Activated CD4-positive, alpha-beta T cell treated with anti-CD3 and anti-CD28 coated beads, Interleukin-2, amount 10 ng/mL, durations not matched to agents 24 days and 14 days (primary cell): ENCODE results near the gene IL12RB1. TPM values are rescaled to one million over a fixed set of nuclear protein-coding genes. Genes with fewer than 3 reads are reported as not detected.
"Not testable (repeated sequence)": the region's sequence is repeated elsewhere in the genome, so short reads cannot be mapped to it uniquely, and the experiment has no call there.

Experiments used
- DNase-seq: peaks from one replicate; pipeline ENCODE4 v3.0.0; 2022
- H3K27ac Mint-ChIP-seq: one replicate; pipeline ENCODE4 v1.8.0; 2022; ENCODE audit warnings: mild to moderate bottlenecking, mixed read lengths
- H3K27me3 Mint-ChIP-seq: one replicate; pipeline ENCODE4 v1.8.0; 2022; ENCODE audit warnings: mixed read lengths
- H3K36me3 Mint-ChIP-seq: one replicate; pipeline ENCODE4 v1.8.0; 2022; ENCODE audit warnings: low read depth, mild to moderate bottlenecking, mixed read lengths
- H3K4me1 Mint-ChIP-seq: one replicate; pipeline ENCODE4 v1.8.0; 2021; ENCODE audit warnings: mixed read lengths
- H3K4me3 Mint-ChIP-seq: one replicate; pipeline ENCODE4 v1.8.0; 2022; ENCODE audit warnings: mild to moderate bottlenecking, moderate library complexity, mixed read lengths
- H3K9me3 Mint-ChIP-seq: one replicate; pipeline ENCODE4 v1.8.0; 2021; ENCODE audit warnings: mixed read lengths
- intact Hi-C: fragments of 100-400 bp; cut with micrococcal nuclease; formaldehyde crosslinking; loops from one replicate; pipeline ENCODE4 v1.15.1; 2023
- total RNA-seq: library from RNA; stranded (reverse); gene quantifications from 2 replicates; pipeline ENCODE4 v1.2.3, GENCODE V29; 2022

IL12RB1 gene
- total RNA-seq, 1 donor from 2014 or later = 38.8 TPM

GRCh38 chr19:18090545-18091216, 3.9 kb upstream of the IL12RB1 start:
- H3K36me3 Mint-ChIP-seq = peaks cover 3% of the 10 kb centered on the region
- peak overlapping the region; percentile 61 for H3K4me3 Mint-ChIP-seq
- H3K27ac Mint-ChIP-seq = peak overlapping the region; percentile 91
- intact Hi-C loops = loop anchor here (2.0 to 5.0 kb wide), 2 partner anchors 43 to 62 kb away; partner anchors contain the start of gene PIK3R2
- no peak for DNase-seq
- H3K9me3 Mint-ChIP-seq = no peaks in the 10 kb centered on the region
- H3K27me3 Mint-ChIP-seq = no peaks in the 10 kb centered on the region
- H3K4me1 Mint-ChIP-seq = peaks cover 49% of the 10 kb centered on the region

- H3K27ac Mint-ChIP-seq = peak overlapping the region; percentile 91
- no peaks in the 10 kb centered on the region for H3K27me3 Mint-ChIP-seq
- H3K36me3 Mint-ChIP-seq = peaks cover 3% of the 10 kb centered on the region
- DNase-seq = no peak
- H3K4me1 Mint-ChIP-seq = peaks cover 52% of the 10 kb centered on the region
- H3K4me3 Mint-ChIP-seq = peak overlapping the region; percentile 73
- no peaks in the 10 kb centered on the region for H3K9me3 Mint-ChIP-seq
- intact Hi-C loops = loop anchor here (2.0 to 5.0 kb wide), 5 partner anchors 42 to 242 kb away; partner anchors contain the start of genes JAK3 and PIK3R2
Measured at GRCh38 chr19:18089726-18090125, 3.0 kb upstream of the IL12RB1 start.

- Mint-ChIP-seq H3K4me3 (peak overlapping the region; percentile 73), H3K27ac (peak overlapping the region; percentile 91), H3K4me1 (peaks cover 58% of the 10 kb centered on the region)
- intact Hi-C loops = loop anchor here (5.0 kb wide), 3 partner anchors 67 to 242 kb away; partner anchors contain the start of gene JAK3
- DNase-seq = peak; percentile 84
- not testable (repeated sequence) for H3K27me3 Mint-ChIP-seq, H3K36me3 Mint-ChIP-seq, H3K9me3 Mint-ChIP-seq
Measured at GRCh38 chr19:18089096-18089541, 2.4 kb upstream of the IL12RB1 start.

- H3K9me3 Mint-ChIP-seq = peaks cover 13% of the 10 kb centered on the region
- DNase-seq = peak; percentile 57
- H3K27me3 Mint-ChIP-seq = no peaks in the 10 kb centered on the region
- peak overlapping the region; percentile 99 for H3K27ac Mint-ChIP-seq
- peaks cover 53% of the 10 kb centered on the region for H3K4me1 Mint-ChIP-seq
- H3K36me3 Mint-ChIP-seq = peaks cover 32% of the 10 kb centered on the region
- intact Hi-C loops = loop anchor here (5.0 kb wide), 3 partner anchors 64 to 239 kb away; partner anchors contain the start of gene JAK3
- peak overlapping the region; percentile 99 for H3K4me3 Mint-ChIP-seq
Measured at GRCh38 chr19:18085702-18086457, 854 bp downstream of the IL12RB1 start.

GRCh38 chr19:18083929-18084684, 2.6 kb downstream of the IL12RB1 start:
- Mint-ChIP-seq H3K4me1 (peaks cover 36% of the 10 kb centered on the region), H3K27me3 (no peaks in the 10 kb centered on the region)
- intact Hi-C loops = no loop called here

GRCh38 chr19:18074192-18074591, 12.5 kb downstream of the IL12RB1 start:
- Mint-ChIP-seq H3K4me3 (no peak overlapping the region), H3K36me3 (peaks cover 46% of the 10 kb centered on the region), H3K9me3 (no peaks in the 10 kb centered on the region), H3K4me1 (peaks cover 8% of the 10 kb centered on the region), H3K27ac (no peak overlapping the region), H3K27me3 (no peaks in the 10 kb centered on the region)
- DNase-seq = no peak
- intact Hi-C loops = no loop called here

More at GRCh38 chr19:18083929-18084684, 2.6 kb downstream of the IL12RB1 start:
- peaks cover 42% of the 10 kb centered on the region for H3K36me3 Mint-ChIP-seq
- peak overlapping the region; percentile 18 for H3K27ac Mint-ChIP-seq
- H3K9me3 Mint-ChIP-seq = peaks cover 13% of the 10 kb centered on the region
- H3K4me3 Mint-ChIP-seq = peak overlapping the region; percentile 54
- DNase-seq = no peak

GRCh38 chr19:18073197-18073596, 13.5 kb downstream of the IL12RB1 start:
- peak overlapping the region; percentile 78 for H3K27ac Mint-ChIP-seq
- H3K9me3 Mint-ChIP-seq = no peaks in the 10 kb centered on the region
- peaks cover 8% of the 10 kb centered on the region for H3K4me1 Mint-ChIP-seq
- no peak for DNase-seq
- H3K4me3 Mint-ChIP-seq = no peak overlapping the region
- peaks cover 50% of the 10 kb centered on the region for H3K36me3 Mint-ChIP-seq
- H3K27me3 Mint-ChIP-seq = no peaks in the 10 kb centered on the region
- intact Hi-C loops = no loop called here

GRCh38 chr19:18072335-18072734, 14.4 kb downstream of the IL12RB1 start:
- intact Hi-C loops = no loop called here
- Mint-ChIP-seq H3K9me3 (no peaks in the 10 kb centered on the region), H3K4me1 (peaks cover 8% of the 10 kb centered on the region), H3K27me3 (no peaks in the 10 kb centered on the region), H3K36me3 (peaks cover 46% of the 10 kb centered on the region), H3K27ac (no peak overlapping the region), H3K4me3 (no peak overlapping the region)
- no peak for DNase-seq

- H3K27ac Mint-ChIP-seq = no peak overlapping the region
- no peaks in the 10 kb centered on the region for H3K27me3 Mint-ChIP-seq
- intact Hi-C loops = no loop called here
- DNase-seq = no peak
- H3K4me3 Mint-ChIP-seq = no peak overlapping the region
- H3K4me1 Mint-ChIP-seq = peaks cover 8% of the 10 kb centered on the region
- no peaks in the 10 kb centered on the region for H3K9me3 Mint-ChIP-seq
- peaks cover 40% of the 10 kb centered on the region for H3K36me3 Mint-ChIP-seq
Measured at GRCh38 chr19:18070181-18070580, 16.6 kb downstream of the IL12RB1 start.

GRCh38 chr19:18069383-18069782, 17.4 kb downstream of the IL12RB1 start:
- no peaks in the 10 kb centered on the region for H3K27me3 Mint-ChIP-seq
- intact Hi-C loops = no loop called here
- peaks cover 8% of the 10 kb centered on the region for H3K4me1 Mint-ChIP-seq
- no peak overlapping the region for H3K27ac Mint-ChIP-seq
- no peak overlapping the region for H3K4me3 Mint-ChIP-seq
- no peak for DNase-seq
- H3K9me3 Mint-ChIP-seq = no peaks in the 10 kb centered on the region
- peaks cover 43% of the 10 kb centered on the region for H3K36me3 Mint-ChIP-seq

- no peaks in the 10 kb centered on the region for H3K27me3 Mint-ChIP-seq
- H3K27ac Mint-ChIP-seq = no peak overlapping the region
- H3K9me3 Mint-ChIP-seq = no peaks in the 10 kb centered on the region
- intact Hi-C loops = no loop called here
- H3K4me3 Mint-ChIP-seq = no peak overlapping the region
- H3K36me3 Mint-ChIP-seq = peaks cover 39% of the 10 kb centered on the region
- no peak for DNase-seq
- peaks cover 5% of the 10 kb centered on the region for H3K4me1 Mint-ChIP-seq
Measured at GRCh38 chr19:18068395-18068794, 18.3 kb downstream of the IL12RB1 start.

- DNase-seq = no peak
- Mint-ChIP-seq H3K4me3 (no peak overlapping the region), H3K27ac (no peak overlapping the region), H3K27me3 (no peaks in the 10 kb centered on the region), H3K4me1 (no peaks in the 10 kb centered on the region), H3K36me3 (peaks cover 40% of the 10 kb centered on the region), H3K9me3 (no peaks in the 10 kb centered on the region)
- intact Hi-C loops = no loop called here
Measured at GRCh38 chr19:18065173-18065495, 21.6 kb downstream of the IL12RB1 start.

GRCh38 chr19:18063463-18063862, 23.3 kb downstream of the IL12RB1 start:
- Mint-ChIP-seq H3K4me3 (no peak overlapping the region), H3K4me1 (peaks cover 3% of the 10 kb centered on the region), H3K9me3 (no peaks in the 10 kb centered on the region), H3K36me3 (peaks cover 36% of the 10 kb centered on the region), H3K27me3 (no peaks in the 10 kb centered on the region), H3K27ac (no peak overlapping the region)
- peak; percentile 79 for DNase-seq
- intact Hi-C loops = no loop called here

- intact Hi-C loops = no loop called here
- no peak overlapping the region for H3K27ac Mint-ChIP-seq
Measured at GRCh38 chr19:18062028-18062427, 24.7 kb downstream of the IL12RB1 start.

More at GRCh38 chr19:18062028-18062427, 24.7 kb downstream of the IL12RB1 start:
- DNase-seq = no peak
- Mint-ChIP-seq H3K4me1 (peaks cover 9% of the 10 kb centered on the region), H3K9me3 (no peaks in the 10 kb centered on the region), H3K4me3 (no peak overlapping the region), H3K36me3 (peaks cover 37% of the 10 kb centered on the region), H3K27me3 (no peaks in the 10 kb centered on the region)
